Activated naive CD4-positive, alpha-beta T cell treated with anti-CD3 and anti-CD28 coated beads for 36 hours (primary cell): ENCODE data around the gene NKX1-1. TPM values are rescaled to one million over a fixed set of nuclear protein-coding genes. Genes with fewer than 3 reads are reported as not detected.

Source experiments
- CTCF ChIA-PET: fragments of 350-600 bp; sonication (Branson Sonifier 250); formaldehyde crosslinking; loops from one replicate; lab custom pipeline; 2021; ENCODE audit warnings: antibody characterized with exemption; lab: Charles Lee
- DNase-seq: peaks from one replicate; pipeline ENCODE4 v3.0.0-alpha.2; 2020
- H3K27ac Mint-ChIP-seq: one replicate; pipeline ENCODE4 v1.8.0; 2021; ENCODE audit warnings: mild to moderate bottlenecking, mixed read lengths
- H3K27me3 Mint-ChIP-seq: one replicate; pipeline ENCODE4 v1.8.0; 2021; ENCODE audit warnings: low read depth, mixed read lengths
- H3K36me3 Mint-ChIP-seq: one replicate; pipeline ENCODE4 v1.8.0; 2021; ENCODE audit warnings: low read depth, mixed read lengths
- H3K4me1 Mint-ChIP-seq: one replicate; pipeline ENCODE4 v1.8.0; 2021; ENCODE audit warnings: low read depth, mixed read lengths
- H3K4me3 Mint-ChIP-seq: one replicate; pipeline ENCODE4 v1.8.0; 2021; ENCODE audit warnings: mild to moderate bottlenecking, moderate library complexity, mixed read lengths
- H3K9me3 Mint-ChIP-seq: one replicate; pipeline ENCODE4 v1.8.0; 2021; ENCODE audit warnings: mixed read lengths
- intact Hi-C: fragments of 100-400 bp; cut with micrococcal nuclease; formaldehyde crosslinking; loops from one replicate; pipeline ENCODE4 v1.15.1; 2023
- total RNA-seq, 2 experiments: library from RNA; stranded (reverse); gene quantifications; one replicate each; pipeline ENCODE4 v1.2.3, GENCODE V29; 2021

NKX1-1 gene
- total RNA-seq, 2 experiments from 2014 or later: not detected

DNA sequence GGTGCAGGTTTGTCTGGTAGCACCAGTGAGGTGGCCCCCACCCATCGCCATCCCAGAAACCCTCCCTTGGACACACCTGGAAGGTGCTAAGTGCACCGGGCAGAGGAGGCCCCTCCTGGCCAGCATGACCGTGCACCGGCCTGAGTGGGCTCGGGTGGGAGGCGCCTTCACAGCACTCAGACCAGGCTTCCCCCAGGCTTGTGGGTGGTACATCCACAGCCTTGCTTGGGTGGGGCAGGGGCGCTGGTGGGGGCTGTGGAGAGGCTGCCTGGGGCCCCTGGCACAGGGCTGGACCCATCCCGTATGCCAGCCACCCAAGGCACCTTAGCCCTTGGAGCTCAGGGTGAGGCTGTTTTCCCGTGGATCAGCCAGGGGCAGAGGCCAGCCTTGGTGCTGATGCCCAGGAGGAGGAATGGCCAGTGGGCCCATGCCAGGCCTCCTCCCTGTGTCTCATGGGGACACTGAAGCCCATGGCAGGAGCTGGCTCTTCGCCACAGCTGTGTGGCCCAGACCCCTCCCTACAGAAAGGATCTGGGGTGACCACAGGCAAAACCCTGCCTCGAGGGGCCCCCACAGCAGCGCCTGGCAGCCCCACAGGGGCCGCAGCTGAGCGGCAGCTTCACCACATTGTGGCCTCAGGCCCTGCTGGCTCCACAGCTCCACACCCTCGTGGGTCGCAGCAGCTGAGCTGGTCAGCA, 21.4 kb downstream of the NKX1-1 start:
- peaks cover 28% of the 10 kb centered on the region for H3K36me3 Mint-ChIP-seq
- no peak overlapping the region for H3K4me3 Mint-ChIP-seq
- H3K27ac Mint-ChIP-seq: no peak overlapping the region
- intact Hi-C loops: no loop called here
- peaks cover 10% of the 10 kb centered on the region for H3K9me3 Mint-ChIP-seq
- CTCF ChIA-PET: no interaction called here
- DNase-seq: no peak
- H3K27me3 Mint-ChIP-seq: no peaks in the 10 kb centered on the region
- no peaks in the 10 kb centered on the region for H3K4me1 Mint-ChIP-seq

DNA sequence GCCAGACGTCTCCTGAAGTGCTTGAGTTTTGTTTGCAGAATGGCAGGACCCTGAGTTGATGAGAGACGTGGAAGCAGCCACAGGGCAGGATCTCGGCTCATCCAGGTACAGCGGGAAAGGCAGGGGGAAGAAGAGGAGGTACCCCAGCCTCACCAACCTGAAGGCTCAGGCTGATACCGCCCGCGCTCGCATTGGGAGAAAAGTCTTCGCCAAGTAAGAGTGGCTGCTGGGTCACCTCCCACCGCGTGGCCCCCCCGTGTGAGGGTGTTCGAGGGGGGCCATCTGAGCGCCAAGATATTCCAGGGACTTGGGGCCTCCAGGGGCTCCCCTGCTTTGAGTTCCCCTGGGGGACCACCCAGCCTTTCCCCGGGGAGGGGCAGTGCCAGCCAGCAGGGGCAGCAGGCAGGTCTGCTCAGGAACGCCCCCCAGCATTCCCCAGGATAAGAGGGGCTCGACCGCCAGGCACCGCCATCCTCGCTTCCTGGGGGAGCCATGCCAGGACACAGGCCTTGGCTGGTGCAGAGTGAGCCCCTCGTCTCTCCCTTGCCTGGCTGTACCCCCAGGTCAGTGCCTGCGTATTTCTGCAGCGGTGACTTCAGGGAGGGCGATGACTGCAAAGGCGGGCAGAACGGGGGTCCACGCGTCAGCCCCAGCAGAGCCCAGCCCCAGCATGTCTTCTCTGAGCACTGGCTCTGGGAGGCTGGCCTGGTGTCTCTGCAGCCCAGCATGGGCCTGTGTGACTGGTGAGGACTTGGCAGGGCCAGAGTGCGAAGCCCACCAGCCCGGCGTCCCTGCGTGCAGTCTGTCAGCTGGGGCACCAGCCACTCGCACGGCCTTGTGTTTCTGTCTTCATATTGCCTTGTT, 22.3 kb downstream of the NKX1-1 start:
- H3K27me3 Mint-ChIP-seq: no peaks in the 10 kb centered on the region
- CTCF ChIA-PET: no interaction called here
- no peaks in the 10 kb centered on the region for H3K4me1 Mint-ChIP-seq
- H3K9me3 Mint-ChIP-seq: peaks cover 10% of the 10 kb centered on the region
- no peak for DNase-seq
- no peak overlapping the region for H3K4me3 Mint-ChIP-seq
- no peak overlapping the region for H3K27ac Mint-ChIP-seq
- peaks cover 23% of the 10 kb centered on the region for H3K36me3 Mint-ChIP-seq
- intact Hi-C loops: no loop called here

GRCh38 chr4:1382776-1383727, 23.2 kb downstream of the NKX1-1 start:
- H3K27me3 Mint-ChIP-seq: no peaks in the 10 kb centered on the region
- H3K4me3 Mint-ChIP-seq: no peak overlapping the region
- peaks cover 3% of the 10 kb centered on the region for H3K9me3 Mint-ChIP-seq
- no peak overlapping the region for H3K27ac Mint-ChIP-seq
- intact Hi-C loops: no loop called here
- H3K4me1 Mint-ChIP-seq: no peaks in the 10 kb centered on the region
- CTCF ChIA-PET: no interaction called here
- H3K36me3 Mint-ChIP-seq: peaks cover 16% of the 10 kb centered on the region
- no peak for DNase-seq

DNA sequence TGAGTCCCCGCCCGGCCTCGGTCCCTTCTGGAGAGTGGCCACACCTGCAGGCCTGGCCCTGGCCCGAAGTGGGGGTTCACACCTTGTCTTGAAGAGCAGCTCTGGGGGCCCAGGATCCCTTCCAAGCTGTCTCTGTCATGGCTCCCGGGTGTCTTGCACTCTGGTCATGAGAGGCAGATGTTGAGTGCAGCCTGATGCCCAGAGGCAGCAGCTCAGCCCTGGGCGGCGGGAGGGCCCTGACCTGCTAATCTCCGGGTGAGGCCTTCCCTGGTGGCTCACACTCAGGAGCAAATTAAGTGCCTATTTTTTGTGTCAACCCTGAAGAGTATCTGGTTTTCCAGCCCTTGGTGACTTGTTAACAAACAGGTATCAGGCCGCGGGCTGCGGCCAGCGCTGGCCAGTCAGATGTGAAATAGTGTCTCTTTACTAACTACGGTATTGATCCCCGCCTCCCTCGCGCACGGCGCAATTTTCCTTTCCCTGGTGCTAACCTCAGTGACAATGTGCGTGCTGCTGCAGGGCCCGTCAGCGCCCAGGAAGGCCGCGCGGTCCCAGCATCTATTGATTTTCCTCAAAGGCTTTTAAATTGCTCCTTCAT, 24.2 kb downstream of the NKX1-1 start:
- Mint-ChIP-seq H3K27me3 (no peaks in the 10 kb centered on the region), H3K36me3 (peaks cover 9% of the 10 kb centered on the region), H3K4me3 (no peak overlapping the region), H3K9me3 (no peaks in the 10 kb centered on the region), H3K4me1 (no peaks in the 10 kb centered on the region), H3K27ac (no peak overlapping the region)
- no peak for DNase-seq
- CTCF ChIA-PET: no interaction called here
- intact Hi-C loops: no loop called here

DNA sequence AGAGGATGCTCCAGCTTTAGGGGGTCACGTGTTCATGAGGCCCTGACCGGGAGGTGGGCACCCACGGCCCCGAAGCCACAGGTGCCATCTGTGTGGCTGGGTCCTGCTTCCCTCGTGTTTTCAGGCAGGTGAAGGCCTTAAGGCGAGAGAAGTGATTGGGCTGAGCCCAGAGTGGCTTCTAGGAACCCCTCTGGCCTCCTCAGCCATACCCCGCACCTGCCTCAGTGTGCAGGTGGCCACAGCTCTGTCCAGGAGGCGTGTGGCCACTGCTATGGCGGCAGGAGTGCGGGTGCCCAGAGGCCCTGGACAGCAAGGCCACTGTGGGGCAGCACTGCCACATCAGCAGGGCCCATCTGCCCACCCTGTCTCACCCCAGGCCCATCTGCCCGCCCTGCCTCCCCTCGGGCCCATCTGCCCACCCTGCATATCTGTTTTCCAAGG, 25.0 kb downstream of the NKX1-1 start:
- CTCF ChIA-PET: no interaction called here
- H3K9me3 Mint-ChIP-seq: no peaks in the 10 kb centered on the region
- DNase-seq: no peak

GRCh38 chr4:1380368-1381151, 25.7 kb downstream of the NKX1-1 start:
- intact Hi-C loops: no loop called here
- Mint-ChIP-seq H3K27ac (no peak overlapping the region), H3K4me1 (no peaks in the 10 kb centered on the region), H3K4me3 (no peak overlapping the region), H3K9me3 (no peaks in the 10 kb centered on the region), H3K27me3 (no peaks in the 10 kb centered on the region), H3K36me3 (peaks cover 2% of the 10 kb centered on the region)
- CTCF ChIA-PET: no interaction called here
- no peak for DNase-seq

More for the DNA sequence above, 25.0 kb downstream of the NKX1-1 start:
- Mint-ChIP-seq H3K27me3 (no peaks in the 10 kb centered on the region), H3K36me3 (peaks cover 5% of the 10 kb centered on the region), H3K4me1 (no peaks in the 10 kb centered on the region), H3K27ac (no peak overlapping the region), H3K4me3 (no peak overlapping the region)
- intact Hi-C loops: no loop called here

DNA sequence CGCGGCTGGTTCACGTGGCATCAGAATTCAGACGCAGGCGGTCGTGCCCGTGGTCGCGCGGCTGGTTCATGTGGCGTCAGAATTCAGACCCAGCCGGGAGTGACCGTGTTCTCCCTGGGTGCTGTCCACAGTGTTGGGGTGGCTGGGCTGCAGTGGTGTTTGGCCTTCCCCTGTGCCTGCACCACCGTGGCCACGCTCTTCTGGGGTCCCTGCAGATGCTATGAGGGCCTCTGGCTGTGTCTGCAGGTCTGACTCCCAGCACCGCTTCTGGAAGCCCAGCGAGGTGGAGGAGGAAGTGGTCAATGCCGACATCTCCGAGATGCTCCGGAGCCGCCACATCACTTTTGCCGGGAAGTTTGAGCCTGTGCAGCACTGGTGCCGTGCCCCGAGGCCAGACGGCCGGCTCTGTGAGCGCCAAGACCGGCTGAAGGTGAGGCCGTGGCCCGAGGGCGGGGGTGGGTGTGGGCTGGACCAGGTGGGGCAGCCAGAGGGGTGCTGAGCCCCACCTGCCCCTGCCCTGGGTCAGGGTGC, 26.4 kb downstream of the NKX1-1 start:
- no peak for DNase-seq
- no peak overlapping the region for H3K27ac Mint-ChIP-seq
- no peaks in the 10 kb centered on the region for H3K4me1 Mint-ChIP-seq
- intact Hi-C loops: no loop called here
- no peak overlapping the region for H3K4me3 Mint-ChIP-seq
- peaks cover 2% of the 10 kb centered on the region for H3K36me3 Mint-ChIP-seq
- no peaks in the 10 kb centered on the region for H3K27me3 Mint-ChIP-seq
- H3K9me3 Mint-ChIP-seq: no peaks in the 10 kb centered on the region
- CTCF ChIA-PET: no interaction called here

- no peak for DNase-seq
- H3K4me1 Mint-ChIP-seq: no peaks in the 10 kb centered on the region
- CTCF ChIA-PET: no interaction called here
- H3K36me3 Mint-ChIP-seq: no peaks in the 10 kb centered on the region
- intact Hi-C loops: no loop called here
- no peaks in the 10 kb centered on the region for H3K9me3 Mint-ChIP-seq
- no peaks in the 10 kb centered on the region for H3K27me3 Mint-ChIP-seq
- no peak overlapping the region for H3K27ac Mint-ChIP-seq
- no peak overlapping the region for H3K4me3 Mint-ChIP-seq
These were observed 26.9 kb downstream of the NKX1-1 start for GRCh38 chr4:1379351-1379781.

GRCh38 chr4:1378559-1379231, 27.5 kb downstream of the NKX1-1 start:
- intact Hi-C loops: no loop called here
- DNase-seq: no peak
- Mint-ChIP-seq H3K27ac (no peak overlapping the region), H3K4me1 (no peaks in the 10 kb centered on the region), H3K9me3 (no peaks in the 10 kb centered on the region), H3K4me3 (no peak overlapping the region), H3K36me3 (no peaks in the 10 kb centered on the region), H3K27me3 (no peaks in the 10 kb centered on the region)
- CTCF ChIA-PET: no interaction called here

- CTCF ChIA-PET: interaction anchor here (0.5 kb wide), 1 partner anchor 535 kb away, joined by 4 read pairs; no protein-coding TSS in a partner anchor
- Mint-ChIP-seq H3K9me3 (no peaks in the 10 kb centered on the region), H3K4me1 (no peaks in the 10 kb centered on the region), H3K4me3 (no peak overlapping the region), H3K27ac (no peak overlapping the region), H3K36me3 (peaks cover 1% of the 10 kb centered on the region), H3K27me3 (no peaks in the 10 kb centered on the region)
- intact Hi-C loops: no loop called here
- no peak for DNase-seq
These were observed 28.5 kb downstream of the NKX1-1 start for GRCh38 chr4:1377606-1378261.
